ENCODE results near the gene LAMA5. TPM values are rescaled to one million over a fixed set of nuclear protein-coding genes. Genes with fewer than 3 reads are reported as not detected.

LAMA5 gene
- total and polyA plus RNA-seq, 2 experiments from 2014 or later: 162 to 168 TPM

Other genes with a start within 250 kb of the LAMA5 start
- 63.3 and 71.8 TPM in 2 replicates for gene LSM14B, start 244.8 kb downstream of the LAMA5 start, total RNA-seq
- gene LSM14B, start 244.8 kb downstream of the LAMA5 start, polyA plus RNA-seq: 6.5 and 7.5 TPM in 2 replicates
- gene PSMA7, start 223.9 kb downstream of the LAMA5 start, total RNA-seq: 333 and 442 TPM in 2 replicates
- 386 and 505 TPM in 2 replicates for gene PSMA7, start 223.9 kb downstream of the LAMA5 start, polyA plus RNA-seq
- gene SS18L1, start 223.5 kb downstream of the LAMA5 start, total RNA-seq: 25.7 and 38.7 TPM in 2 replicates
- gene SS18L1, start 223.5 kb downstream of the LAMA5 start, polyA plus RNA-seq: 2.5 and 3.2 TPM in 2 replicates
- 23.4 and 32.9 TPM in 2 replicates for gene MTG2, start 184.3 kb downstream of the LAMA5 start, total RNA-seq
- 20.4 and 27.8 TPM in 2 replicates for gene MTG2, start 184.3 kb downstream of the LAMA5 start, polyA plus RNA-seq
- not detected in 2 replicates for gene HRH3, start 147.0 kb downstream of the LAMA5 start, total RNA-seq
- not detected in 2 replicates for gene HRH3, start 147.0 kb downstream of the LAMA5 start, polyA plus RNA-seq
- gene OSBPL2, start 128.8 kb downstream of the LAMA5 start, total RNA-seq: 33.5 and 43.4 TPM in 2 replicates
- gene OSBPL2, start 128.8 kb downstream of the LAMA5 start, polyA plus RNA-seq: 37.5 and 44.7 TPM in 2 replicates
- 128 and 201 TPM in 2 replicates for gene ADRM1, start 64.3 kb downstream of the LAMA5 start, total RNA-seq
- 105 and 160 TPM in 2 replicates for gene ADRM1, start 64.3 kb downstream of the LAMA5 start, polyA plus RNA-seq
- 839 and 997 TPM in 2 replicates for gene RPS21, start 19.8 kb upstream of the LAMA5 start, total RNA-seq
- gene RPS21, start 19.8 kb upstream of the LAMA5 start, polyA plus RNA-seq: 374 and 378 TPM in 2 replicates
- gene CABLES2, start 40.0 kb upstream of the LAMA5 start, total RNA-seq: 15.5 and 17.9 TPM in 2 replicates
- gene CABLES2, start 40.0 kb upstream of the LAMA5 start, polyA plus RNA-seq: 21.4 and 23.8 TPM in 2 replicates
- not detected in 2 replicates for gene RBBP8NL, start 60.2 kb upstream of the LAMA5 start, total RNA-seq
- gene RBBP8NL, start 60.2 kb upstream of the LAMA5 start, polyA plus RNA-seq: not detected in 2 replicates
- 79.0 and 103 TPM in 2 replicates for gene GATA5, start 108.7 kb upstream of the LAMA5 start, total RNA-seq
- 66.8 and 96.5 TPM in 2 replicates for gene GATA5, start 108.7 kb upstream of the LAMA5 start, polyA plus RNA-seq